GM12878 (cell line): ENCODE results near the gene RPL7A. TPM values are rescaled to one million over a fixed set of nuclear protein-coding genes. Genes with fewer than 3 reads are reported as not detected.

Experiments
- ATAC-seq: fragments of 200-7000 bp; cut with Tn5 transposase; 3 replicates; pipeline ENCODE4 v1.9.1; 2020; ENCODE audit warnings: mild to moderate bottlenecking, moderate library complexity
- BruUV-seq: library from RNA; stranded (reverse); fragments of 400-500 nt; replicated peaks from 2 replicates; lab custom pipeline; 2021; lab: Mats Ljungman, UMichigan
- CTCF ChIA-PET: fragments of 300-600 bp; sonication (Branson Sonifier 250); formaldehyde crosslinking; extraction: SDS; loops from one replicate; lab custom pipeline; 2021; ENCODE audit warnings: inconsistent platforms; lab: Yijun Ruan, JAX
- POLR2A ChIA-PET: fragments of 350-600 bp; formaldehyde crosslinking; extraction: SDS; loops from one replicate; lab custom pipeline; 2021; ENCODE audit warnings: inconsistent platforms; lab: Charles Lee
- RAD21 ChIA-PET: fragments of 300-600 bp; sonication (Branson Sonifier 250); formaldehyde crosslinking; loops from one replicate; lab custom pipeline; 2023; ENCODE audit warnings: antibody characterized with exemption; ENCODE audit not compliant: unreplicated experiment; lab: Charles Lee
- SMC1A ChIA-PET: fragments of 300-600 bp; sonication (Branson Sonifier 250); formaldehyde crosslinking; loops from one replicate; lab custom pipeline; 2023; ENCODE audit not compliant: unreplicated experiment, uncharacterized antibody; lab: Charles Lee
- DNase-seq: peaks from one replicate; pipeline ENCODE4 v3.0.0-alpha.2; 2011; ENCODE audit warnings: low read depth, low spot score
- FAIRE-seq: peaks from 3 replicates; lab custom pipeline; 2011; peaks lifted over from hg19 to GRCh38; lab: Jason Lieb, UNC
- H2AFZ ChIP-seq: 2 replicates; pipeline ENCODE4 v1.6.0; 2011; ENCODE audit warnings: low read depth, low read length, control low read depth; ENCODE audit not compliant: control insufficient read depth
- H3K27ac ChIP-seq: 2 replicates; pipeline ENCODE4 v1.5.1; 2011; ENCODE audit warnings: control low read depth; ENCODE audit not compliant: control insufficient read depth, insufficient read depth
- H3K27me3 ChIP-seq, 2 experiments: replicated peaks in 1 of 2; 2 replicates each; pipeline versions ENCODE4 v1.6.0 to v1.6.1; 2011; ENCODE audit warnings: low read length in 1 of 2; ENCODE audit not compliant: control insufficient read depth in 2 of 2, insufficient read depth in 2 of 2
- H3K36me3 ChIP-seq, 2 experiments: 2 replicates each; pipeline ENCODE4 v1.5.1; 2011; ENCODE audit warnings: low read length in 1 of 2; ENCODE audit not compliant: control insufficient read depth in 2 of 2, insufficient read depth in 2 of 2
- H3K4me1 ChIP-seq: 2 replicates; pipeline ENCODE4 v1.6.1; 2011; ENCODE audit warnings: mild to moderate bottlenecking, low read length, moderate library complexity, mixed read lengths; ENCODE audit not compliant: control insufficient read depth, insufficient read depth
- H3K4me2 ChIP-seq: 2 replicates; pipeline ENCODE4 v1.6.0; 2011; ENCODE audit warnings: control low read depth; ENCODE audit not compliant: control insufficient read depth, insufficient read depth
- H3K4me3 ChIP-seq: fragments of 200-600 bp; sonication (generic); 2 replicates; pipeline ENCODE4 v1.5.1; 2016
- H3K79me2 ChIP-seq: 2 replicates; pipeline ENCODE4 v1.6.0; 2011; ENCODE audit warnings: low read length; ENCODE audit not compliant: control insufficient read depth, insufficient read depth
- H3K9ac ChIP-seq: 2 replicates; pipeline ENCODE4 v1.8.0; 2011; ENCODE audit warnings: low read length, control low read depth, mixed read lengths; ENCODE audit not compliant: control insufficient read depth, insufficient read depth
- H3K9me3 ChIP-seq: replicated peaks from 3 replicates; pipeline ENCODE4 v1.5.1; 2011; ENCODE audit warnings: mild to moderate bottlenecking, low read length; ENCODE audit not compliant: control insufficient read depth, insufficient read depth
- H4K20me1 ChIP-seq: 2 replicates; pipeline ENCODE4 v1.6.0; 2011; ENCODE audit not compliant: control insufficient read depth, insufficient read depth
- CTCF ChIP-seq, 3 experiments: IDR thresholded peaks in 2 of 3; conservative IDR thresholded peaks in 1 of 3; 2 replicates each; pipeline ENCODE4 v1.5.1; 2011; ENCODE audit warnings: low read depth in 3 of 3, low read length in 3 of 3, mild to moderate bottlenecking in 3 of 3, control low read depth in 2 of 3, moderate library complexity in 2 of 3, inconsistent platforms in 1 of 3, mixed read lengths in 1 of 3; ENCODE audit not compliant: control insufficient read depth in 2 of 3, insufficient read depth in 1 of 3; ENCODE audit errors: extremely low read depth in 1 of 3
- POLR2AphosphoS5 ChIP-seq: IDR thresholded peaks from 2 replicates; pipeline ENCODE4 v1.6.1; 2011; ENCODE audit warnings: mild to moderate bottlenecking, low read length, inconsistent platforms
- ZNF622 ChIP-seq: fragments of 450-650 bp; IDR thresholded peaks from 2 replicates; pipeline ENCODE4 v1.6.1; 2017; ENCODE audit warnings: mild to moderate bottlenecking, inconsistent platforms
- WGBS: methylation state at CpG from one replicate; pipeline ENCODE4 v1.1.6; 2016; ENCODE audit warnings: low lambda C conversion rate; ENCODE audit not compliant: insufficient replicate concordance, insufficient coverage; ENCODE audit errors: missing lambda C conversion rate; 5-methylcytosine and 5-hydroxymethylcytosine counted together
- in situ Hi-C: fragments of 300-500 bp; cut with MboI; formaldehyde crosslinking; loops from 9 replicates; pipeline ENCODE4 v1.14.3; 2018; ENCODE audit warnings: mixed read lengths
- intact Hi-C: fragments of 100-400 bp; cut with micrococcal nuclease; formaldehyde crosslinking; loops from one replicate; pipeline ENCODE4 v1.14.2; 2022; ENCODE audit not compliant: unreplicated experiment
- polyA plus RNA-seq, 11 experiments: library from polyadenylated mRNA; depleted of rRNA in 4 of 11; unstranded in 6 of 11; stranded (reverse) in 5 of 11; fragments of >200 nt; fragmentation: Nextera tagmentation in 4 of 11; fragmentation: Illumina TruSeq in 1 of 11; extraction: Ambion mirVana in 4 of 11; extraction: Trizol in 1 of 11; gene quantifications; 1 replicate in 1 of 11; 2 replicates in 10 of 11; pipeline versions ENCODE4 v1.2.1 to v1.2.3, GENCODE V29; 2011 to 2016; ENCODE audit warnings: inconsistent platforms in 2 of 11, missing spikeins in 2 of 11, low read depth in 1 of 11
- total RNA-seq, 4 experiments: library from RNA; depleted of rRNA in 3 of 4; stranded (reverse); fragments of >200 nt in 3 of 4; fragmentation: Illumina TruSeq in 1 of 4; extraction: Trizol in 1 of 4; gene quantifications; 2 replicates each; pipeline versions ENCODE4 v1.2.1 to v1.2.3, GENCODE V29; 2013 to 2021

RPL7A gene
- total and polyA plus RNA-seq, 10 of the 15 experiments (the other 5 are each of a cell fraction or from before 2014, with no cell fraction given): 917 to 5,193 (median 3,326) TPM

GRCh38 chr9:133333011-133333410 is 15.0 kb upstream of the RPL7A start:
- DNase-seq (no peak), ATAC-seq (no peak)
- no peak overlapping the region for H3K9ac ChIP-seq

GRCh38 chr9:133333566-133333965 is 14.5 kb upstream of the RPL7A start:
- Histone ChIP-seq H3K79me2 (peaks cover 30% of the 10 kb centered on the region), H3K9me3 (no peaks in the 10 kb centered on the region), H3K4me3 (no peak overlapping the region), H3K4me1 (no peaks in the 10 kb centered on the region; the same call in 1 of the 2 replicates), H3K36me3 (peaks cover 14 to 24% of the 10 kb centered on the region in 2 experiments; a peak in 3 of 4 replicates), H2AFZ (no peak overlapping the region), H4K20me1 (no peaks in the 10 kb centered on the region), H3K27ac (no peak overlapping the region), H3K4me2 (no peak overlapping the region), H3K9ac (no peak overlapping the region), H3K27me3 (no peaks in the 10 kb centered on the region)
- in situ Hi-C loops (no loop called here), intact Hi-C loops (no loop called here)
- ATAC-seq (no peak), FAIRE-seq (no peak), DNase-seq (no peak)
- no TSS peak for BruUV-seq
- ChIA-PET POLR2A (no interaction called here), SMC1A (no interaction called here), CTCF (no interaction called here), RAD21 (no interaction called here)
- WGBS: 95% methylated on average over 10 of the region's 10 CpGs
- no peak for TF ChIP-seq CTCF (IDR thresholded peaks at IDR 0.05 in 2 of 3, conservative IDR thresholded peaks at IDR 0.05 in 1 of 3; ENCODE audit: control insufficient read depth in 2 of 3, extremely low read depth in 1 of 3, insufficient read depth in 1 of 3, low read depth in 3 of 3, low read length in 3 of 3)

More at GRCh38 chr9:133333011-133333410, 15.0 kb upstream of the RPL7A start:
- H4K20me1 ChIP-seq: no peaks in the 10 kb centered on the region
- H3K4me2 ChIP-seq: no peak overlapping the region
- no peak for FAIRE-seq
- CTCF ChIA-PET: no interaction called here
- no peaks in the 10 kb centered on the region for H3K27me3 ChIP-seq
- over 99% methylated on average over 11 of the region's 11 CpGs for WGBS
- in situ Hi-C loops (no loop called here), intact Hi-C loops (no loop called here)
- no TSS peak for BruUV-seq
- TF ChIP-seq POLR2AphosphoS5: peak; percentile 2; the same call in 1 of the 2 replicates
- TF ChIP-seq ZNF622: no peak
- no peak overlapping the region for H3K4me3 ChIP-seq
- H3K27ac ChIP-seq: no peak overlapping the region
- no peaks in the 10 kb centered on the region; the same call in 1 of the 2 replicates for H3K4me1 ChIP-seq
- no peak overlapping the region for H2AFZ ChIP-seq
- H3K36me3 ChIP-seq: peaks cover 14 to 24% of the 10 kb centered on the region in 2 experiments; a peak in 3 of 4 replicates
- SMC1A ChIA-PET: no interaction called here
- POLR2A ChIA-PET: no interaction called here
- H3K79me2 ChIP-seq: peaks cover 30% of the 10 kb centered on the region
- no peaks in the 10 kb centered on the region for H3K9me3 ChIP-seq
- RAD21 ChIA-PET: no interaction called here
